Activated CD8-positive, alpha-beta memory T cell treated with anti-CD3 and anti-CD28 coated beads, Interleukin-2, amount 50 U/mL, for 24 hours (primary cell): ENCODE results near the gene KRTAP5-2.

ENCODE experiments used
- DNase-seq: peaks from one replicate; pipeline ENCODE4 v3.0.0-alpha.2; 2020; ENCODE audit errors: extremely low read depth

Gene KRTAP5-2

DNA sequence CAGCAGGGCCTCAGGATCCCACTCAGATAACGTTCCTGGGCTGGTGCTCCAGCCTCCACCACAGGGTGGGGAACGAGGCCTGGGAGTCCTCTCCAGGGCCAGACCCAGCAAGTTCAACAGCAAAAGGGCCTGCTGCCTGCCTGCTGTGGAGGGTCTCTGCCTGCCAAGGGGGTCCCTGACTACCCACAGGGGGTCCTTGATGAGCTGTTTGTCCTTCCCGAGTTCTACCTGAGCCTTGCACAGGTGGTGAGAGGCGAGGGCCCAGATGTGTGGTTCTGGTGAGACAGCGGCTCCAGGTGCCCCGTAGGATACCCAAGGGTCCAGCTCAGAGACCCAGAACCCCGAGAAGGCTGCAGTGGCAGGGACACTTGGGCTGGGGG is 30.4 kb downstream of the KRTAP5-2 start:
- no peak for DNase-seq

DNA sequence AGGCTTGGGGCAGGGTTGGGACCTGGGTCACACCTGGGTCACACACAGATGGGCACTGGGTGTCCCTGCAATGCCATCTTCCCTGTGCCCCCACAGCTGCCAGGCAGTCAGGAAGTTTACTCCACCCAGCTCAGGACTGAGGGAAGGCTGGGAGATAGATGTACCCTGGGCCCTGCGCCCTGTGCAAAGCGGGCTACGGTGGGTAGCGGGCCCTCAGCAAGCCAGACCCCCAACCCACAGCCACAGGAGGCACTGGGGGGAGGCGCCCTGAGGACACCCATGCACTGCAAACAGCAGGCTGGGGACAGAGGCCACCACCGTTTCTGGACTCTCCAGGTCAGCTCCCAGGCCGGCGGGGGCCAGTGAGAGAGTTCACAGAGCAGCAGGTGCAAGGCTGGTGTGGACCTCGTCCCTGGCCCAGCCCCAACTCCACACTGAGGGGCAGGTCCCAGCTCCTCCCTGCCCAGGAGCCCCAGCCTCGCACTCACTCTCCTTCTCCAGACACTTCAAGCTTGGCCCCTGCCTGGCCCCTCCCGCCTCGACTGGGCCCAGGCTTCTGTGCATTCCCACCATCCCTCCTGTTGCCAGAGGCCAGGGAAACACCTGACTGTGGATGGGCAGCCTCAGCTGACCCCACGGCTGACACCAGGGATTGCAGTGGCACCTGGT is 30.9 kb downstream of the KRTAP5-2 start:
- no peak for DNase-seq

DNA sequence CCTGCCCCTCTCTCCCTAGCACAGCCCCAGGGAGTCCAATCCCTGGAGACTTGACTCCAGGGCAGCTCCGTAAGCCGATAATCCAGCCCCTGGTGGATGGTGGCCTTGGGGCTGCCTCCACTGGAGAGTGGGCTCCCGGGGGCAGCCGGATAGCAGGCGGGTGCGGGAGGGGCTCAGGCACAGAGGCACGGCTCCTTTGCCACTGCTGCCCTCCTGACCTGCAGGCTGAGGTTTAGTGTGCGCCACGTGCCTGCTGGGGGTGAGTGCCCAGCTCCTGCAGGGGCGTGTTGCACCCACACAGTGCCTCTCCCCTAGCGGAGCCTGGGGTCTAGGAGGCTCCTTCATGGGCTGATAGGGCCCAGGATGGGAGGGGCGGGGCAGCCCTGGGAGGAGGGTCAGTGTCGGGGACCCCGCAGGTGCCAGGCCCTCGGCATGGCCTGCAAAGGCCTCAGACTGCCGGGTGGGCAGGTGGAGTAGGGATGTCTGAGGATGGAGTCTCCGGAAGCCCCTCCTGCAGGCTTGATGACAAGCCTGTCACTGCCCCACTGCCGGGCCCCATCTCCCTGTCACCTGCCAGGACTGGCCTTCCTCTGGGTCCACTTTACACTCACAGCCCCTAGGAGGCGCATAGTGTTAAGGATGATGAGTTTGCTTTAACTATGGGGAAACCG is 31.6 kb downstream of the KRTAP5-2 start:
- no peak for DNase-seq

DNA sequence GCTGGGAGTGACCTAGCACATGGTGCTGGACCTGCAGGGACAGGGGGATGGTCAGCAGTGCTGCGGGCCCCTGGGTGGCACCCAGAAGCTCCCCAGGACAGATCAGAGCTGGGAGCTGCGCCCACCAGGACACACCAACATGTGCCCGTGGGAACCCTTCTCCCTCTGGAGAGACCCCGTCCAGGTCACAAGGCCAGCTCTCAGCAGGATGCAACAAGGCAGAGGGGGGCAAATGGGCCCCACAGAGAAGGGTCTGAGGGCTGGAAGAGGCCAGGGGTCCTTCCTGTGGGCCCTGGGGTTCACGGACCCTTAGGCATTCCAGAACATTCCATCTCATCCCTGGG is 32.2 kb downstream of the KRTAP5-2 start:
- DNase-seq, result no peak

DNA sequence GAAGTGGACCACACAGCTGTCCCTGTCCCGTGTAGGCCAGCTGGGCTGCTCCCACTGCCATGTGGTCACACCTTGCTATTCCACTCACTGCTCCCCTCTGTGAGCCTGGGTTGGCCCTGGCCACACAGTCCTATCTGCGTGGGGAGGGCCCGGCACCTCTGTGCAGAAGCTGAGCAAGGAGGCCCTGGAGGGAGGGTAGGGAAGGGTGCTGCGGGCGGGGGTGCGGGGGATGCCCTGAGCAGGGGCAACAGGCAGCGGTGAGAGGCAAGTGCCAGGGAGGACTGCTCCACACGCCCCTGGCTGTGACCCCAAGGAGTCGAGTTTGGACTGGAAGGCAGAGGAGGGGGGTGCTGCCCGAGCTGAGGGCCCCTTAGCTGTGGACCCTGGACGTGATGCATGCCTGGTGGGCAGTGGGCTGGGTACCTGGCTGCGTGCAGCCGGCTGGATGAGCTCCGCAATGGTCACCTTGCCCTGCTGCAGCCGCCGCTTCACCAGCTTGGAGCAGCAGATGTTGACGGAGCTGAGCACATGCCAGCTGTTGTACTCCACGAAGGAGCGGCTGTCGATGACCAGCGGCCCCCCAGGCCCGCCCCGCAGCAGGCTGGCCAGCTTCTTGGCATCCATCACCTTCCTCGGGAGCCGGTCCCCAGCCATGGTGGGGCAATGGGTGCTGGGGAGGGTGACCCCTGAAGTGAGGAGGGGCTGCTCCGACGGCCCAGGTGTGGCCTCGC is 32.8 kb downstream of the KRTAP5-2 start:
- DNase-seq, result no peak

DNA sequence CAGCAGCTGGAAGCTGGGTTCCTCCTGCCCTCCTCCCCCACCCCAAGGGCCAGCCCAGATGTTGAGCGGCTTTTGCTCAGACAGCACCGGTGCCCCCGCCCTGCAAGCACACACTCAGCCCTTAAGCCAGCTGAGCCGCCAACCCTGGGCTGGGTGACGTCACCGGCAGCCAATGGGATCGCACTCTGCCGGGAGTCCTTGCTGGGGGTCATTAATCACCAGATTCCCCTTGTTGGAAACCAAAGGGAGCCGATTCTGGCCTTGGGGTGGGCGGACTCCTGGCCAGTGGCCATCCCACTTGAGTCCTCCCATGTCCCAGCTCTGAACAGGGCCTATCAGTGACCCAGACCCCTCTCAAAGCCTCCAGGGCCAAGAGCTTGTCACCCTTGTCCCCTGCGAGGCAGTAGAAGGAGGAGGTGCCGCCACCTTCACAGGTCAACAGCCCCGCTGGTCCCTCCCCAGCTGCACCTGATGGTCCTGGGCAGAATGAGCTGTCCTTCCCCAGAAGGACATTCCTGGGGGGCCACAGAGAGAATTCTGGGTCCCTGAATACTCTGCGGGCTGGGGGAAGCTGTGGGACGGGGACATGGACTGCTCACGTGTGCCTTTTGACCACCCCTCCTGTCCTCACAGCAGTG is 33.4 kb downstream of the KRTAP5-2 start:
- DNase-seq, result no peak

DNA sequence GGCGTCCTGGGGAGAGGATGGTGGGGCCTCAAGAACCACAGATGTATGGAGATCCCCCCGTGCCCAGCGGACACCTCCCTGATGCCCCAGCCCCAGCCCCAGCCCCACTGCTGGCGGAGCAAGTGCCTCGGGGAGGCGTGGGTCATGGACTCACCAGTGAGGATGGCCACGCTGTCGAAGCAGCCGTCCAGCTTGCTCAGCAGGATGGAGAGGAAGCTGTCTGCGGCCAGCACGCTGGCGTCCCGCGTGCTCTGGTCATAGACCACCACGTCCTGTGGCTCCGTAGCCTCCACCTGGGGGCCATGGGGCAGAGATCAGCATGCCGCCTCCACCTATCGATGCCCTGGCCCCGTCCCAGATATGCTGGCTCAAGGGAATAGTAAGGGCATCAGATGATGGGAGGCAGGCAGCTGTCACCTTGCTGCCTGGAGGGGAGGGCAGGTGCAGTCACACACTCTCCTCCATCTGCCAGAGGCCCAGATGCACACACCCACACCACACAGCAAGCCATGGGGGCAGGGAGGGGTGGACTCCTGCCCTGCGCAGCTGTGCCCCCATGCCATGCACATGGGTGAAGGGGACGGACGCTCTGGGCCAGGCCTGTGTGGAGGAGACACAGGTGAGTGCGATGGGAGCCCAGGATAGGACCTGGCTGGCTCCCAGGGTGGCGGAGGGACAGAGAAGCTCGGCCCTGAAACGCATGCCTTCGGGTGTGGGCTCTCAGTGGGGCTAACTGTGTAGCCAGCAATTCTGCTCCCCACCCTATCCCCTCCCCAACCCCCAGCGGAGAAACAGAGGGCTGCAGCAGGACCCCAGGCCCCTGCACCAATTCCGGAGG is 34.2 kb downstream of the KRTAP5-2 start:
- no peak for DNase-seq

DNA sequence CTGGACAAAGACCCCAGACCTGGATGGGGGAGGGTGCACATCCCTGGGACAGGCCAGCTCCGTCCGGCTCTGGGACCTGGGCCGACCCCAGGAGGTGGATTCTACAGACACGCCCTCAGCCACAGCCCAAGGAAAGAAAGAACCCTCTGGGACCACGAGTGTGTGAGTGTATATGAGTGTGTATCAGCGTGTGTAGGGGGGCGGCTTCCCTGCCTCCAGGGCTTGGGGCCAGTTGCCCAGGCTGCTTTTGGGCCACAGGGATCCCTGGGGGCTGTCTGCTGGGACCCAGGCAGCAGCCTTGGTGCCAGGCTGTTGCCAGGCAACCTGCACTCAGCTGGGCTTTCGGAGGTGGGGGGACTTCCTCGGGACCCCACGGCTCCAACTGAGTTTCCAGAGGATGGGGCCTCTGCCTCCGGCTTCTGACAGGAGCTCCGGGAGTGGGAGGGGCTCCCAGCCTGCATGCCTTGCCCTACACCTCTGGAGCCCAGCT is 34.9 kb downstream of the KRTAP5-2 start:
- no peak for DNase-seq

DNA sequence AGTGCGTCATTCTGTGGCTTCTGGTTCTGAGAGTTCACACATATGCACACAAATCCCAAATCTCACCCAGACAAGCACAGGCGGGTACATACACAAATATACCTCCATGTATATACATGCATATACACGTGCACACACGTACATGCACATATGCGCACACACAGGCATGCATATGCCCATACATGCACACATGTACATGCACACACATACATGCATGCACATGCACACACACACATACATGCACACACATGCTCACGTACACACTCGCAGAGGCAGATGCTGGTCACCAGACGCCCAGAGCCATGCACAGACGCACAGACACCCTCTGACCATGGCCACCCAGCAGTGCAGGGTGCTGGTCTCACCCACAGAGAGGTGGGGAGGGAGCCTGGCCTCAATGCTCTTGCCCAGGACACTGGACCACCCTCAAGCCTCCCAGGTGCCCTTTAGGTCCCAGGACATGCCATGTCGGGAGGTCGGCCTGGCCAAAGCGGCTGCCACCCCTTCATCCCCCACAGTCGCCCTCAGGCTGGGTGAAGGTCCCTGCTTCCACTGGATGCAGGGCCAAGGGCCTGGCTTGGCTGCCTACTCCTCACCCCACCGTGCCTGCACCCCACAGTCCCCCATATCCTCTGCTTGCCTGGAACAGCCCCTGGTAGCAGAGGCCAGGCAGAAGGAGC is 35.5 kb downstream of the KRTAP5-2 start:
- no peak for DNase-seq

DNA sequence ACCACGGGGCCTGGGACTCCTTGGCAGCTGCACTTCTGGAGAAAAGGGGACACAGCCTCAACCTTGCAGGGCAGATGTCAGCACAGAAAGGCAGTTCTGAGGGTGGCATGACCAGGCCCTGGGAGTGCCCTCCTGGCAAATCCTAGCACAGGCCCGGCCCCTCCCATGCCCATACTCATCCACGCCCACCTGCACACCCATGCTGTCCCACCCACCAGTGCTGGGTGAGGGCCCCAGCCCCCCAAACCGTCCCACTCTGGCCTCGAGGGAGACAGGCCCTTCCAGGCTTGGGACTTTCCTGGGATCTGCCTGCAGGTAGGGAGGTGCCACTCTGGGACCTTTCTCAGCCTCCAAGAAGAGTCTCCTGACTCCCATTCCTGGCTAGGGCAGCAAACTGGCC is 36.1 kb downstream of the KRTAP5-2 start:
- DNase-seq, result no peak

DNA sequence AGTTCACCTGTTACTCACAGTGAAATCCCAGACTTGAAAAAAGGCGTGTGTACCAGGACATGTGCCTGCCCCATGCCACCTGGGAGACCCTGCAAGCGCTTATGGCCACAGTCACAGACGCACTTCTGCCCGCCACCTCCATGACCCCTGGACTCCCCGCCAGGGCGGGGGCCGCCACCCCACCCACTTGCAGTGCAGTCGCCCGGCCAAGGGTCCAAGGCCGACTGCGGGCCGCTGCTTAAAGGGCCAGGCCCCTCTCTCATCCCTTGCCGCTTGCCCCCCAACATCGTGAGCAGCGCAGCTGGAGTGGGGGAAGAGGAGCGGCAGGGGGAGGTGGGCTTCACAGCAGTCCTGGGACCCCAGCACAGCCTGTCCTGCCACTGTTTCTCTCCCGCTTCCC is 36.8 kb downstream of the KRTAP5-2 start:
- DNase-seq, result no peak

DNA sequence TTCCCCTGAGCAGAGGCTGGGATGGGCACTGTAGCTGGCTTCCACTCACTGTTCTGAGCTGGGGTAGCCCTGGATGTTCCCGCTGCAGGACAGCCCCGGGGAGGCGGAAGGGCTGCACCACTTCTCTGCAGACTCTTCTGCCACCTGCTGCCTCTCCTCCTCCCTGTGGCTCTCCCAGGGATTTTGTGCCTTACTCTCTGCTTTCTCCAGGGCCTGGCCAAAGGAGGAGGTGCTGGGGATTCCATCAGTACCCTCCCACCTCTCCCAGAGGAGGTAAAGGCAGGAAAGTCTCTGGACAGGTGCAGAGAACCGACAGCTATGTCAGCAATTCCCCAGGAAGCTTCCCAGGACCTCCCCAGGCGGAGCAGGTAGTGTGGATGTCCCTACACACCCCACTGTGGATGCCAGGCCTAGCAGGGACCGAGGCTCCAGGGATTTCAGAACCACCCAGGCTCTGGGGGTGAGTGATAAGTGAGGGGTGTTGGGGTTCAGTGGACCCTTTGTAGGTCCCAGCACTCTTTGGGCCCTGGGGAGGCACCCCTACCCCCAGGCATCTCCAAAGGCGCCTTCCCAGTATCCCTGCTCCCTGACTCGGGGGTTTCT is 37.3 kb downstream of the KRTAP5-2 start:
- no peak for DNase-seq

DNA sequence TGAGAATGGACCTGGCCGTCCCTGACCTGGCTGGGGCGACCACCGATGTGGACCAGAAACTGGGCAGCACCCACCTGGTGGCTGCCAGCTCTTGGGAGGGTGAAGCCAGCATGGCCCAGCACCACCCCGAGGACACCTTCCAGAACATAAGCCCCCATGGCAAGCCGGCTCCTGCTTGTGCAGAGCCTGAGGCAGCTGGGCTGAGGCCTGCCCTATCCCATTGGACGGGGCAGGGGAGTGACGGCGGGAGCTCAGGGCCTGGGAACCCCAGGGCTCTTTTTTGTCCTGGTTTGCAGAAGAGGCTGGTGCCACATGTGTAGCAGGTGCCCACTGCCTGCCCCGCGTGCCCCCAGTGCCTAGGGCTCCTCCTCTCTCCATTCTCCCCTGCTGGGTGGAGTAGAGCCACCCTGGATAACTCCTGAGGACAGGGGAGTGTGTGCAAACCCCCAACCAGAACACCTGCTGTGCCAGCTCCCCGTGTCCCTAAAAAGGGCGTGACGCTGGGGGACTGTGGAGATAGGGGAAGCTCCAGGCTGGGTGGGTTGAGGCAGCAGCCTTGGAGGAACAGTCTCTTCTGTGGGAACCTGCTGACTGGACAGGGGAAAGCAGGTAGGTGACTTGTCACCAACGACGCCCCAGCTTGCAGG is 38.0 kb downstream of the KRTAP5-2 start:
- DNase-seq, result no peak

DNA sequence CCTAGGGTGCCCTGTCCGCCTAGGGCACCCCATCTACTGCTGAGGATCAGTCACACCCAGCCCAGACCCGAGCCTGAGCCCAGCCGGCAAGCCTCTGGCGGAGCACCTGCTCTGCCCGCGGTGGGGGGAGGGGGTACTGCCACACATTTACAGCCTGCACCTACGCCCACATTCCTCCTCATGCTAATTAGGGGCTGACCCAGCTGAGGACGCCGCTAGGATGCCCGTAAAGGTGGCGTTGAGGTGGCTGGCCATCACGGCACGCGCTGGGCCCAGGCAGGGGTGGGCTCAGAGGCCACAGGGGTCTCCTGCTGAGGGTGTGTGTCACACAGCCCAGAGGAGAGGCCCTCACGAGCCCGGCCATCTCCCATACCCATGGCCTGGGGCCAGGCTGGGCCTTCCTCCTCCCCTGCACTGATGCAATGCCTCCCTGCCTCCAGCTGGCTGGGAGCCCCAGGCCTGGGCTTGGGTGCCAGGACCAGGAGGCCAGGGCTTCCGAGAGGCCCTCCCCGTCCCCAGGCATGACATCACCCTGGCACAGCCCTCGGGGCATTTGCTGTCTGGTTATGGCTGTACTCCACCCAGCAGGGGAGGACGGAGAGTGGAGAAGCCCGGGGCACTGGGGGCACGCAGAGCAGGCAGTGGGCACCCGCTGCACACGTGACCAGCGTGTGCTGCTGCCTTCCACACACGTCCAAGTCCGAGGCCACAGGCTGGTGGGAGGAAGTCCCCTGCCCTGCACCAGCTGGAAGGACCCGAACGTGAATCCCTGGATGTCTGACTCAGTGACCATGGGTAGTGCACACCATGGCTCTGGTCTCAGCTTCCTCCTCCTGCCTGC is 38.8 kb downstream of the KRTAP5-2 start:
- no peak for DNase-seq

DNA sequence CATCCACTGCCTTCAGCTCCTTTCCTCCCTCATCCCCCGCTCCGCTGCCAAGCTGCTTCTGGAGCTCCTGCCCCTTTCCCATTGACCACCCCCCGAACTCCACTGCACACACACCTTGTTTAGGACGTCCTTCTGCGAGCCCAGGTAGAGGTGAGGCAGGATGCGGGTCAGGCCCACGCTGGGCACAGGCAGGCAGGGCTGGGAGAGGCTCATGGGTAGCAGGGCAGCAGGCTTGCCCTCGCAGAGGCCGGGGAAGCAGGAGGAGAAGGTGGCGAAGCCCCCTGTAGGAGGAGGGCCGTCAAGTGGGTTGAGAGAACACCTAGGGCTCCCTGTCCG is 39.4 kb downstream of the KRTAP5-2 start:
- DNase-seq, result no peak

DNA sequence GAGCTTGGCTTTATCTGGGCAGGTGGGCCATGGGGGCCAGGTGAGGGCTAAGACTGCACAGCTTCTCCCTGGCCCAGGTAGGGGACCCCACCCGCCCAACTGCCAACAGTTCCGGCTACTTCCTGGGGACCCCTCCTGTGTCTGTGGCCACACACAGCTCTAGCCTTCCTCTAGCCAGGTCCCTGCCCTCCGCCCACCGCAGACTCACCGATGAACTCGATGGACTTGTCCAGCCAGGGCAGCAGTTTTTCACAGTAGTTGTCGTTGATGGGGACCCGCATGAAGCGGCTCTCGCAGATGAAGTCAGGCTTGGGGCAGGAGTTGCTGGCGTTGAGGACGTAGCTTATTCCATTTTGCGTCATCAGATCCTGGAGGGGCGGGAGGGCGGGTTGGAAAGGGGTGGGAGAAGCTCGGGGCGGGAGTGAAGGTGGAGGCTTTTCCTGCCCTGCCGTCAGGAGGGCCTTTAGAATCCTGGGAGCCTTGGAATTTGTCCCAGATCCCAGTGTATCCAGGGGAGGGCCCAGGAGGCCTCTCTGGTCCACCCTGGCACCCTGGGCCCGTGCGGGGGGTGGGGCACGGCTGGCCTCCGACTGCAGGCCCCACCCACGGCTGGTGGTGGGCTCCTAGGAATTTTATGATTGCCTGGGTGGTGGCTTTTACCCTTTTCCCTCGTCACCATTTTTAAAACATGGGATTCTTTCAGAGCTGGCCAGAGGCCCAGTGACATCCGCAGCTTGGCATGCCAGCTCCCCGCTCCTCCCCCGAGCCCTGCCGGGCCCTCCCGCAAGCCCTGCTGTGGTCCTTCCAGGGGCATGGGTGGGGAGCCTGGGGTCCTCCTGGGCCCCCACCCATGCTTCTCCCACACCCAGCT is 40.0 kb downstream of the KRTAP5-2 start:
- DNase-seq, result no peak

DNA sequence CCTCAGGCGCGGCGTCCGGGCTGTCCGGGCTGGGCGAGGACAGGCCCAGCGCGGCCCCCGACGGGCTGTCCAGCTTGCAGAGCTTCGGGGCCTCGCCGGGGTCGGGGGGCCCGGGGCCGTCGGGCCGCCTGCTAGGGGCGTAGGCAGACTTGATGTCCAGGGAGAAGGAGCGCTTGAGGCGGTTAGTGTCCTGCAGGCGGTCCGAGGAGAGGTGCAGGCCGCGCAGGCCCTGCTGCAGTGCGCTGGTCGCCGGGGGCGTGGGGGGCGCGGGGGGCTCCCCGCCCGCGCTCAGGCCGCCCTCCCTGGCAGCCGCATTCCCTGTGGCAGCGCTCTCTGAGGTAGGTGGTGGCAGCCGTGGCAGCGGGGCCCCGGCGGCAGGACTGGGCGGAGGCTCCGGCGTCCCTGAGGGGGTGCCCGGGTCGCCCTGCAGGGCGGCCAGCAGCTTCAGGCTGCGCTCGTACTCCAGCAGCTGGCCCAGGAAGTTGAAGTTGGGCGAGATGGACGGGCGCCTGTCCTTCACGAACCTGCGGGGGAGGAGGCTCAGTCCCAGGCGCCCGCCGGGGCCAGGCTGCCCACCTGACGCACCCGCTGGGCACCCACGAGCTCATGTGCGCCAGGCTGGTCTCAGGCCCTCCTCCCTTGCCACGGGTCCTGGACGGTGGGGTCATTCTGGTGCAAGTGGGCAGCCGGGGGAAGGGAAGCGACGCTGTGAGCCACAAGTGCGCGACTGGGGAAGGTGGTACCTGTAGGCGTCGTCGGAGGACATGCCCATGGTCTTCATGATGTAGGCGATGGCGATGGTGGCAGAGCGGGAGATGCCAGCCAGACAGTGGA is 40.8 kb downstream of the KRTAP5-2 start:
- DNase-seq, result no peak
